Nephron progenitor cell (in vitro differentiated cells): ENCODE measurements around the gene HSBP1L1.

Experiments
- DNase-seq: peaks from one replicate; pipeline ENCODE4 v3.0.0; 2021
- H3K27ac Mint-ChIP-seq: 2 replicates; pipeline ENCODE4 v1.8.0; 2021; ENCODE audit warnings: mild to moderate bottlenecking, moderate library complexity, mixed read lengths
- H3K27me3 Mint-ChIP-seq: 2 replicates; pipeline ENCODE4 v1.8.0; 2021; ENCODE audit warnings: mild to moderate bottlenecking, low read depth, mixed read lengths; ENCODE audit not compliant: poor library complexity
- H3K36me3 Mint-ChIP-seq: 2 replicates; pipeline ENCODE4 v1.8.0; 2021; ENCODE audit warnings: low read depth, mixed read lengths
- H3K4me1 Mint-ChIP-seq: 2 replicates; pipeline ENCODE4 v1.8.0; 2021; ENCODE audit warnings: mixed read lengths
- H3K4me3 Mint-ChIP-seq: 2 replicates; pipeline ENCODE4 v1.8.0; 2021; ENCODE audit warnings: mild to moderate bottlenecking, moderate library complexity, mixed read lengths
- H3K9me3 Mint-ChIP-seq: 2 replicates; pipeline ENCODE4 v1.8.0; 2021; ENCODE audit warnings: mild to moderate bottlenecking, moderate library complexity, mixed read lengths
- CTCF ChIP-seq: fragments of 200-600 bp; sonication (generic); IDR thresholded peaks from 2 replicates; pipeline ENCODE4 v1.5.0; 2021; ENCODE audit warnings: antibody characterized with exemption

Gene HSBP1L1

GRCh38 chr18:79917853-79918614 lies 46.4 kb upstream of the HSBP1L1 start:
- no peaks in the 10 kb centered on the region for H3K27me3 Mint-ChIP-seq
- no peak overlapping the region for H3K4me3 Mint-ChIP-seq
- H3K9me3 Mint-ChIP-seq: peaks cover 41% of the 10 kb centered on the region
- no peak for DNase-seq
- H3K27ac Mint-ChIP-seq: no peak overlapping the region
- no peak for TF ChIP-seq CTCF
- peaks cover 72% of the 10 kb centered on the region for H3K36me3 Mint-ChIP-seq
- H3K4me1 Mint-ChIP-seq: no peaks in the 10 kb centered on the region

GRCh38 chr18:79918615-79919011 lies 45.8 kb upstream of the HSBP1L1 start:
- Mint-ChIP-seq H3K27me3 (no peaks in the 10 kb centered on the region), H3K27ac (no peak overlapping the region), H3K4me1 (no peaks in the 10 kb centered on the region), H3K36me3 (peaks cover 72% of the 10 kb centered on the region), H3K4me3 (no peak overlapping the region), H3K9me3 (peaks cover 47% of the 10 kb centered on the region)
- TF ChIP-seq CTCF: no peak
- DNase-seq: no peak

GRCh38 chr18:79919089-79919488 lies 45.4 kb upstream of the HSBP1L1 start:
- DNase-seq: no peak
- H3K4me3 Mint-ChIP-seq: no peak overlapping the region
- H3K27me3 Mint-ChIP-seq: no peaks in the 10 kb centered on the region
- H3K9me3 Mint-ChIP-seq: peaks cover 52% of the 10 kb centered on the region
- H3K27ac Mint-ChIP-seq: no peak overlapping the region
- no peak for TF ChIP-seq CTCF
- peaks cover 75% of the 10 kb centered on the region for H3K36me3 Mint-ChIP-seq
- no peaks in the 10 kb centered on the region for H3K4me1 Mint-ChIP-seq

- Mint-ChIP-seq H3K4me3 (no peak overlapping the region), H3K9me3 (peaks cover 41% of the 10 kb centered on the region), H3K27me3 (no peaks in the 10 kb centered on the region), H3K4me1 (peaks cover 11% of the 10 kb centered on the region), H3K36me3 (peaks cover 74% of the 10 kb centered on the region), H3K27ac (no peak overlapping the region)
- TF ChIP-seq CTCF: no peak
- no peak for DNase-seq
Measured at GRCh38 chr18:79921984-79922965, 42.2 kb upstream of the HSBP1L1 start.

GRCh38 chr18:79922971-79923411 lies 41.5 kb upstream of the HSBP1L1 start:
- Mint-ChIP-seq H3K9me3 (peaks cover 37% of the 10 kb centered on the region), H3K27me3 (no peaks in the 10 kb centered on the region), H3K4me3 (no peak overlapping the region), H3K36me3 (peaks cover 74% of the 10 kb centered on the region), H3K27ac (no peak overlapping the region), H3K4me1 (peaks cover 11% of the 10 kb centered on the region)
- no peak for TF ChIP-seq CTCF
- DNase-seq: no peak
